ENCODE results near the gene SAP30BP. TPM values are rescaled to one million over a fixed set of nuclear protein-coding genes. Genes with fewer than 3 reads are reported as not detected.
A peak's percentile ranks its signal among the peaks of the same experiment; 100 is the strongest.

The SAP30BP gene
- total RNA-seq, 1 experiment from 2014 or later, result 126 TPM

DNA sequence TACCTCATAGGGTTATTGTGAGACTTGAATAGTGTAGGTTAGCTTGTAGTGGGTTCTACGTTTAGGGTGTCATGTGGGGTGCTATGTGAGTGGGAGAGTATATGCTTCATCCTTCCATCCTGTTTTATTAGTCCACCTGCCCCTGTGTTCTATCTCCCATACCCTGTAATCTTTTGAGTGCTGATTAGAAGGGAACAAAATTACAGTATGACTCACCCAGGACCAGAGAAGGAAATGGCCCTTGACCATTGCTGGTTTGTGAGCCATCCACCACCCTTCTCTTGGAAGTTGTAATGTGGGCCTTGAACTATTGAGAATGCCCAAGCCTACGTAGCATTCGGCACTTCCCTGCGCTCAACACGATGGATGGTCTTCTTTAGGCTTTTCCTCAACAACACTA, 17.1 kb downstream of the SAP30BP start:
- no peaks in the 10 kb centered on the region for H3K27me3 Mint-ChIP-seq (ENCODE audit: insufficient read depth, unreplicated experiment)
- no peak overlapping the region for H3K4me3 ChIP-seq (ENCODE audit: low read depth, low read length)
- TF ChIP-seq, protein P1, sequence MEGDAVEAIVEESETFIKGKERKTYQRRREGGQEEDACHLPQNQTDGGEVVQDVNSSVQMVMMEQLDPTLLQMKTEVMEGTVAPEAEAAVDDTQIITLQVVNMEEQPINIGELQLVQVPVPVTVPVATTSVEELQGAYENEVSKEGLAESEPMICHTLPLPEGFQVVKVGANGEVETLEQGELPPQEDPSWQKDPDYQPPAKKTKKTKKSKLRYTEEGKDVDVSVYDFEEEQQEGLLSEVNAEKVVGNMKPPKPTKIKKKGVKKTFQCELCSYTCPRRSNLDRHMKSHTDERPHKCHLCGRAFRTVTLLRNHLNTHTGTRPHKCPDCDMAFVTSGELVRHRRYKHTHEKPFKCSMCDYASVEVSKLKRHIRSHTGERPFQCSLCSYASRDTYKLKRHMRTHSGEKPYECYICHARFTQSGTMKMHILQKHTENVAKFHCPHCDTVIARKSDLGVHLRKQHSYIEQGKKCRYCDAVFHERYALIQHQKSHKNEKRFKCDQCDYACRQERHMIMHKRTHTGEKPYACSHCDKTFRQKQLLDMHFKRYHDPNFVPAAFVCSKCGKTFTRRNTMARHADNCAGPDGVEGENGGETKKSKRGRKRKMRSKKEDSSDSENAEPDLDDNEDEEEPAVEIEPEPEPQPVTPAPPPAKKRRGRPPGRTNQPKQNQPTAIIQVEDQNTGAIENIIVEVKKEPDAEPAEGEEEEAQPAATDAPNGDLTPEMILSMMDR (IDR thresholded peaks at IDR 0.05; ENCODE audit: insufficient read depth in 1 of 2, low read depth in 1 of 2, low read length in 1 of 2, severe bottlenecking in 1 of 2, unreplicated experiment in 1 of 2), result no peak
- POLR2A ChIA-PET, result interaction anchor here (0.6 to 1.3 kb wide), 2 partner anchors 81 to 96 kb away, joined by 3 to 5 read pairs; no protein-coding TSS in a partner anchor
- H3K4me3 Mint-ChIP-seq (ENCODE audit: unreplicated experiment), result no peak overlapping the region
- H3K36me3 ChIP-seq (ENCODE audit: control insufficient read depth, insufficient read depth, low read length), result peaks cover 6% of the 10 kb centered on the region
- H3K9me3 Mint-ChIP-seq (ENCODE audit: unreplicated experiment), result no peaks in the 10 kb centered on the region
- DNase-seq, result no peak
- H3K9me3 ChIP-seq, result no peaks in the 10 kb centered on the region
- peaks cover 75% of the 10 kb centered on the region for H3K36me3 Mint-ChIP-seq (ENCODE audit: insufficient read depth, unreplicated experiment)
- peaks cover 30% of the 10 kb centered on the region for H3K4me1 ChIP-seq
- H3K27me3 ChIP-seq (replicated peaks; ENCODE audit: control insufficient read depth, insufficient read depth, low read length), result no peaks in the 10 kb centered on the region
- H3K27ac Mint-ChIP-seq (ENCODE audit: unreplicated experiment), result peak overlapping the region; percentile 90
- H3K4me1 Mint-ChIP-seq (ENCODE audit: low read depth, unreplicated experiment), result peaks cover 40% of the 10 kb centered on the region
- TSS peak; percentile 20 for BruUV-seq (replicated peaks)
- intact Hi-C loops (cut with micrococcal nuclease; ENCODE audit: unreplicated experiment), result no loop called here
- CTCF ChIA-PET, result interaction anchor here (0.5 to 1.5 kb wide), 3 partner anchors 51 to 75 kb away, joined by 3 to 11 read pairs (median 5); partner anchors contain the start of gene SMIM5

DNA sequence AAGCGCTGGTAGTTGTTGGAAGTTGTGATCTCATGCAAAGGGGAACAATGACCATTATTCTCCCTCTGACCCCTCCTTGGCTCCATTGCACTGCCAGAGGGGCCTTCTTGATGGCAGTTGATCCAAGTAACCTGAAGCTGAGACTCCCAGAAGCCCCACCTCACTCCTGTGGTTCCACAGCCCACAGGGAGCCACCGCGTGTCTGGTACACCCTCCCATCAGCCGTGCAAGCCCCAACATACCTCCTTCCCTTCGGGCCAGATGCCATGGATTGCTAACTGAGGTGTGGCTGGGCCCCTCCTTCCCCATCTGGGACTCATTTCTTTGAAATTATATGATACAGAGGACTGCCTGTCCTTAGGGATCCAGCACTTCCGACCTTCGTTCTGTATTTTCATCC, 17.8 kb downstream of the SAP30BP start:
- Mint-ChIP-seq H3K4me3 (ENCODE audit: unreplicated experiment) (peak overlapping the region; percentile 46), H3K9me3 (ENCODE audit: unreplicated experiment) (no peaks in the 10 kb centered on the region), H3K27ac (ENCODE audit: unreplicated experiment) (peak overlapping the region; percentile 90), H3K27me3 (ENCODE audit: insufficient read depth, unreplicated experiment) (no peaks in the 10 kb centered on the region), H3K36me3 (ENCODE audit: insufficient read depth, unreplicated experiment) (peaks cover 69% of the 10 kb centered on the region), H3K4me1 (ENCODE audit: low read depth, unreplicated experiment) (peaks cover 35% of the 10 kb centered on the region)
- no peaks in the 10 kb centered on the region for H3K27me3 ChIP-seq (replicated peaks; ENCODE audit: control insufficient read depth, insufficient read depth, low read length)
- ChIA-PET POLR2A (no interaction called here), CTCF (no interaction called here)
- BruUV-seq (replicated peaks), result no TSS peak
- peaks cover 30% of the 10 kb centered on the region for H3K4me1 ChIP-seq
- H3K4me3 ChIP-seq (ENCODE audit: low read depth, low read length), result no peak overlapping the region
- peak; percentile 58 to 86 for DNase-seq
- peaks cover 6% of the 10 kb centered on the region for H3K36me3 ChIP-seq (ENCODE audit: control insufficient read depth, insufficient read depth, low read length)
- no peaks in the 10 kb centered on the region for H3K9me3 ChIP-seq
- intact Hi-C loops (cut with micrococcal nuclease; ENCODE audit: unreplicated experiment), result no loop called here
- TF ChIP-seq, protein P1 (IDR thresholded peaks at IDR 0.05; ENCODE audit: insufficient read depth in 1 of 2, low read depth in 1 of 2, low read length in 1 of 2, severe bottlenecking in 1 of 2, unreplicated experiment in 1 of 2), result no peak

DNA sequence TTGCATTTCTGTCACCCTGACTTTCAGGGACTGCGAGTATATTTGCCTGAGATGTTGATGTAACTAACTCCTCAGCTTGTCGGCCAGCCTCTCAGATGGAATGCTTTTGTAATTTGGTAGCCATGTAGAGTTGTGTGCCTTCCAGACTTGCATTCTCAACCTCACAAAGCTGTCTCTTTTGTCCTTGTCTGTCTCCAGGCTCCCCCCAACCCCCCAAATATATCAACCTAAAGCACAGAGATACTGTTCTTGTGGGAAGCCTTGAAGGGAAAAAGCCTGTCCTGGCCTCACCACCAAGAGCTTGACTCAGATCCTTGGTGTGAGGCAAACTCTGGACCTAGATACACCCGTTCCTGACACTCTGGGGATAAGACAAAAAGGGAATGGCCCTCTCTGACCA, 18.4 kb downstream of the SAP30BP start:
- H3K4me3 ChIP-seq (ENCODE audit: low read depth, low read length), result no peak overlapping the region
- BruUV-seq (replicated peaks), result no TSS peak
- no peaks in the 10 kb centered on the region for H3K27me3 ChIP-seq (replicated peaks; ENCODE audit: control insufficient read depth, insufficient read depth, low read length)
- H3K36me3 ChIP-seq (ENCODE audit: control insufficient read depth, insufficient read depth, low read length), result peaks cover 6% of the 10 kb centered on the region
- intact Hi-C loops (cut with micrococcal nuclease; ENCODE audit: unreplicated experiment), result no loop called here
- POLR2A ChIA-PET, result interaction anchor here (0.7 kb wide), 1 partner anchor 95 kb away, joined by 3 read pairs; no protein-coding TSS in a partner anchor
- H3K9me3 ChIP-seq, result no peaks in the 10 kb centered on the region
- H3K36me3 Mint-ChIP-seq (ENCODE audit: insufficient read depth, unreplicated experiment), result peaks cover 66% of the 10 kb centered on the region
- peak overlapping the region; percentile 46 for H3K4me3 Mint-ChIP-seq (ENCODE audit: unreplicated experiment)
- no peak for DNase-seq
- TF ChIP-seq, protein P1 (IDR thresholded peaks at IDR 0.05; ENCODE audit: insufficient read depth in 1 of 2, low read depth in 1 of 2, low read length in 1 of 2, severe bottlenecking in 1 of 2, unreplicated experiment in 1 of 2), result no peak
- no peaks in the 10 kb centered on the region for H3K27me3 Mint-ChIP-seq (ENCODE audit: insufficient read depth, unreplicated experiment)
- peak overlapping the region; percentile 90 for H3K27ac Mint-ChIP-seq (ENCODE audit: unreplicated experiment)
- H3K4me1 Mint-ChIP-seq (ENCODE audit: low read depth, unreplicated experiment), result peaks cover 33% of the 10 kb centered on the region
- CTCF ChIA-PET, result no interaction called here
- peaks cover 30% of the 10 kb centered on the region for H3K4me1 ChIP-seq
- no peaks in the 10 kb centered on the region for H3K9me3 Mint-ChIP-seq (ENCODE audit: unreplicated experiment)

Data from Caco-2 (cell line).